ENCODE results near the gene PTPRG. TPM values are rescaled to one million over a fixed set of nuclear protein-coding genes. Genes with fewer than 3 reads are reported as not detected.

The PTPRG gene
- total and polyA plus RNA-seq, 8 donors = 50.9 to 88.4 (median 54.4) TPM

DNA sequence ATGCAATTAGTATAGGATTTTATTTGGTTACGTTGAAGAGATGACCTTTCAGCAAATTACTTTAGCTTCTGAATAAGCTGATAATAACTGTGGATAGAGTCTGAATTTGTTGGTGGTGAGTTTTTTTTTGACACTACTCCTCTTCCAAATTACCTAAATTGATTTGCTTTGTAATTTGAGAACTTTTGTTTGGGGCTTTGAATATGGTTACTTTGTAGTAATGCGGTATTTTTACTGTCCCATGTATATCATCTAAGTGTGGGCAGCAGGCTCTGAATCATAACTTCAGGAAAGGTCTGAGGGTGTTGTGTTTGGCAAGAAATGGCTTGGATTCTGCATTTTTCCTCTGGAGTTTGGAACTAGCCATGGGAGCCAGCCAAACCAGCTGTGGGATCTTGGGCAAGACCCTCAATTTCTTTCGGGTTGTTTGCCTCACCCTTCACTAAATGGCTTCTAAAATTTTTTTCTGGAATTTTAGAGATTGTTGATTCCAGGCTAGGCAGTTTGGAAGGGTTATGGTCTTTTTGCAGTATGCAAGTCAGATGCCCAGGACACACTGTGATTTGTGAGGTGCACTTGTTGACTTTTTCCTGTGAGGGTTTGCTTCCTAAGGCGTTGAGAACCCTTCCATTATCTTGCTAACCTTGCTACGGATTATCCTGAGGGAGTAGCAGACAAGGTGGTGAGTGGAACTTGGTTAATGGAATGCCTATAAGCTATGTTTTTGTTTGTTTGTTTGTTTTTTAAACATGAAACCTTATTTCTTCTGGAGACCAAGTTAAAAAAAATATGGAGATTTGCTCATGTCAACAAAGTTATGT is 10.4 kb downstream of the PTPRG start:
- Histone ChIP-seq H3K9me3 (no peaks in the 10 kb centered on the region), H3K27me3 (no peaks in the 10 kb centered on the region), H3K4me3 (no peak overlapping the region), H3K36me3 (no peaks in the 10 kb centered on the region), H3K4me1 (peaks cover 5 to 6% of the 10 kb centered on the region in 2 donors), H3K27ac (no peak overlapping the region)
- DNase-seq (no peak), ATAC-seq (peak; percentile 14)
- intact Hi-C loops (cut with DNase I) = no loop called here
- no peak for TF ChIP-seq CTCF (IDR thresholded peaks at IDR 0.05)

- no peak overlapping the region for H3K4me3 ChIP-seq
- DNase-seq = no peak
- intact Hi-C loops (cut with DNase I) = no loop called here
- ATAC-seq = no peak
- no peak overlapping the region for H3K27ac ChIP-seq
- peaks cover 4 to 6% of the 10 kb centered on the region in 2 donors for H3K4me1 ChIP-seq
- TF ChIP-seq CTCF (IDR thresholded peaks at IDR 0.05) = no peak
- no peaks in the 10 kb centered on the region for H3K9me3 ChIP-seq
- no peaks in the 10 kb centered on the region for H3K36me3 ChIP-seq
- no peaks in the 10 kb centered on the region for H3K27me3 ChIP-seq
Measured at GRCh38 chr3:61572879-61573278, 11.5 kb downstream of the PTPRG start.

DNA sequence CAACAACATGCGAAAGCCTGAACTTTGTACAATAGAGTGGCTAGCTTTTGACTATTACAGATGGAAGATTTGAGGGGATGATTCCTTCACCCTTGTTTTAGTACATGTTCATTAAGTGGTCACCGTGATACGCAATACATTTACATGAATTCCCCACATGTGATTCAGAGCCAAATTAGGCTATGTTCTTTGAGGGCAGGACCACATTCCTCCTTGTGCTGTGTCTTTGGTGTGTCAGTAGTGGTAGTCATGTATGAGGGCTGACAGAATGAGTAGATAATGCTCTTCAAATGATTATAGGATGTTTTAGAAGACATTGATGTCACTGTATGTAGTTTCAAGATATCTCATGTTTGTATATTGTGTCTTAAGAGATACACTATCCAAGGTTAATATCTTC is 12.1 kb downstream of the PTPRG start:
- ATAC-seq = no peak

DNA sequence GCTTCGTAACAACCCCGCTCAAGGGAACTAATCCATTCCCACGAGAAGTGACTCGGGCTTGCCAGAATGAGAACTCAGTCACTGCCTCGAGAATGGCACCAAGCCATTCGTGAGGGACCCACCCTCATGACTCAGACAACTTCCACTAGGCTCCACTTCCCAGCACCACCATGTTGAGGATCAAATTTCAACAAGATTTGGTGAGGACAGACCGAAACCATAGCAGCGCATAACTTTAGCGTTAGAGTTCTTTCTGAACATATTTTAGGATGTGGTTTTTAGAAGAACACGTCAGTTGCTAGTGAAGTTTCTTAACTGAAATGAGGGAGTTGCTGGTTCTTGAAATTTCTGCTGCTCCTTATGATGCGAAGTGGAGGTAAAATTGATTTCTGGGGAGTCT is 13.5 kb downstream of the PTPRG start:
- TF ChIP-seq CTCF (IDR thresholded peaks at IDR 0.05) = no peak
- Histone ChIP-seq H3K9me3 (no peaks in the 10 kb centered on the region), H3K27me3 (no peaks in the 10 kb centered on the region), H3K4me1 (peaks cover 6 to 10% of the 10 kb centered on the region in 2 donors), H3K27ac (no peak overlapping the region), H3K36me3 (no peaks in the 10 kb centered on the region), H3K4me3 (no peak overlapping the region)
- intact Hi-C loops (cut with DNase I) = no loop called here
- ATAC-seq (no peak), DNase-seq (no peak)

More for the DNA sequence above, 12.1 kb downstream of the PTPRG start:
- Histone ChIP-seq H3K4me1 (peaks cover 6 to 8% of the 10 kb centered on the region in 2 donors), H3K4me3 (no peak overlapping the region), H3K27me3 (no peaks in the 10 kb centered on the region), H3K27ac (no peak overlapping the region), H3K36me3 (no peaks in the 10 kb centered on the region), H3K9me3 (no peaks in the 10 kb centered on the region)
- intact Hi-C loops (cut with DNase I) = no loop called here
- TF ChIP-seq CTCF (IDR thresholded peaks at IDR 0.05) = no peak
- no peak for DNase-seq

DNA sequence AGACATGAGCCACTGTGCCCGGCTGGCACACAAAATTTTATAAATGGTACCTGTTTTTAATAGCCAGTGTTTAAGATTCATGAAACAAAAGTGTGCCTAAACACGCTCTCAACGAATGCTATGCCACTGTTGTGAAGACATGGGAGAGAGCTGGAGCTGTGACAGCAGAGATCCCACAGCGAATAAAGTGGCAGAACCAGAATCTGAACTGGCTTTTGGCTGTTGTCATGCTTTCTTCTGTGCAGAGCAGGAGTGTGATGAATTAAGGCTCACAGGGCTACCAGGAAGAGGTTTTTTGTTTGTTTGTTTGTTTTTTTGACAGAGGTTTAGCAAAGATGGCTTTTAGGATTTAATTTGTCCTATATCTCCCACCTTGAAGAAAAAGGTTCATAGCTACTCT is 14.5 kb downstream of the PTPRG start:
- TF ChIP-seq CTCF (IDR thresholded peaks at IDR 0.05) = no peak
- no peaks in the 10 kb centered on the region for H3K9me3 ChIP-seq
- no peak for ATAC-seq
- no peak overlapping the region for H3K27ac ChIP-seq
- no peak for DNase-seq
- H3K4me1 ChIP-seq = peaks cover 6% of the 10 kb centered on the region in 2 donors
- intact Hi-C loops (cut with DNase I) = no loop called here
- H3K4me3 ChIP-seq = no peak overlapping the region
- H3K27me3 ChIP-seq = no peaks in the 10 kb centered on the region
- H3K36me3 ChIP-seq = no peaks in the 10 kb centered on the region

All from left lung (tissue), 10 donors.